MM.1S (cell line): ENCODE data around the gene IFRD1.

ENCODE experiments used
- DNase-seq: peaks from one replicate; pipeline ENCODE4 v3.0.0-alpha.2; 2015
- H2AFZ ChIP-seq: fragments of 300-600 bp; sonication (generic); 2 replicates; pipeline ENCODE4 v1.6.0; 2016; ENCODE audit warnings: antibody characterized with exemption, low read length
- H3F3A ChIP-seq: fragments of 300-600 bp; sonication (generic); 2 replicates; pipeline ENCODE4 v1.6.1; 2016; ENCODE audit warnings: mild to moderate bottlenecking, antibody characterized with exemption, low read length, moderate library complexity, mixed read lengths; ENCODE audit not compliant: insufficient read depth
- H3K27ac ChIP-seq: fragments of 300-600 bp; sonication (generic); 2 replicates; pipeline ENCODE4 v1.5.1; 2016; ENCODE audit warnings: mild to moderate bottlenecking, low read length
- H3K27me3 ChIP-seq: fragments of 300-600 bp; sonication (generic); replicated peaks from 2 replicates; pipeline ENCODE4 v1.6.0; 2016; ENCODE audit warnings: low read length; ENCODE audit not compliant: insufficient read depth
- H3K36me3 ChIP-seq: fragments of 300-600 bp; sonication (generic); replicated peaks from 2 replicates; pipeline ENCODE4 v1.6.1; 2016; ENCODE audit warnings: mild to moderate bottlenecking, low read length, mixed read lengths; ENCODE audit not compliant: insufficient read depth
- H3K4me1 ChIP-seq: fragments of 300-600 bp; sonication (generic); 2 replicates; pipeline ENCODE4 v1.6.1; 2016; ENCODE audit warnings: low read length, mixed read lengths
- H3K4me2 ChIP-seq: fragments of 300-600 bp; sonication (generic); 2 replicates; pipeline ENCODE4 v1.6.0; 2016; ENCODE audit warnings: low read depth, low read length
- H3K4me3 ChIP-seq: fragments of 300-600 bp; sonication (generic); 2 replicates; pipeline ENCODE4 v1.5.1; 2016; ENCODE audit warnings: low read length, mixed read lengths
- H3K79me2 ChIP-seq: fragments of 300-600 bp; sonication (generic); 2 replicates; pipeline ENCODE4 v1.6.1; 2016; ENCODE audit warnings: mixed run types, low read length, mixed read lengths
- H3K9ac ChIP-seq: fragments of 300-600 bp; sonication (generic); 2 replicates; pipeline ENCODE4 v1.6.1; 2016; ENCODE audit warnings: low read length, mixed read lengths
- H3K9me2 ChIP-seq: fragments of 300-600 bp; sonication (generic); replicated peaks from 2 replicates; pipeline ENCODE4 v1.6.1; 2016; ENCODE audit warnings: mild to moderate bottlenecking, low read length, mixed read lengths; ENCODE audit not compliant: insufficient read depth
- H3K9me3 ChIP-seq: fragments of 300-600 bp; sonication (generic); replicated peaks from 2 replicates; pipeline ENCODE4 v1.6.1; 2016; ENCODE audit warnings: mild to moderate bottlenecking, low read length, mixed read lengths; ENCODE audit not compliant: insufficient read depth
- H4K20me1 ChIP-seq: fragments of 300-600 bp; sonication (generic); 2 replicates; pipeline ENCODE4 v1.6.1; 2016; ENCODE audit warnings: mild to moderate bottlenecking, low read length, moderate library complexity, mixed read lengths; ENCODE audit not compliant: insufficient read depth
- CTCF ChIP-seq: fragments of 300-600 bp; sonication (generic); IDR thresholded peaks from 2 replicates; pipeline ENCODE4 v1.5.1; 2016; ENCODE audit warnings: antibody characterized with exemption, low read length, mixed read lengths
- EZH2 ChIP-seq: fragments of 300-600 bp; sonication (generic); optimal IDR thresholded peaks from 2 replicates; pipeline ENCODE3; 2017; ENCODE audit warnings: low read depth, mild to moderate bottlenecking, antibody characterized with exemption, low read length, mixed read lengths
- EZH2phosphoT487 ChIP-seq: fragments of 300-600 bp; sonication (generic); IDR thresholded peaks from 2 replicates; pipeline ENCODE4 v1.6.1; 2018; ENCODE audit warnings: antibody characterized with exemption, low read length

Gene IFRD1

GRCh38 chr7:112497481-112497880 lies 47.2 kb downstream of the IFRD1 start:
- Histone ChIP-seq H3K27me3 (no peaks in the 10 kb centered on the region), H2AFZ (0 out of 2 replicates have a peak overlapping the region, but pooled peaks have one; percentile 6)
- TF ChIP-seq EZH2phosphoT487 (no peak), EZH2 (no peak), CTCF (no peak)

DNA sequence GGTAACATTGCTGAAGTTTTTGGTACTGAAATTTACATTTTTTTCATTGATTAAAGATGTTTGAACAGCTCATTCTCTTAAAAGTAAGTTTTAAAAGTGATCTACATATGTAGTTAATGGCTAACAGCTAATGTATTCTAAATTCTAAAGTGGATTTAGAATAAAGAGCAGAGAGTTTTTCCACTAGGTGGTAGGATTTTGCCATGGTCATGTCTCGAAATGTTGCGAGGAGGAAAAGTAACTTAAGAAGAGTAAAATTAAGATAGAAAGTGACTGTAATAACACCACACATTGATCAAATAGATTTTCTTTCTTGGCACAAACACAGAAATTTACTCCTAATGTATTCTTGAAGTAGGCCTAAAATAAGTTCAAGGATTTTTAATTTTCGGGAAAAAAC lies 50.4 kb downstream of the IFRD1 start:
- Histone ChIP-seq H3K79me2 (no peaks in the 10 kb centered on the region), H4K20me1 (no peaks in the 10 kb centered on the region), H3K4me3 (no peak overlapping the region), H3K9ac (no peak overlapping the region), H3F3A (peaks cover 14% of the 10 kb centered on the region), H3K9me2 (no peaks in the 10 kb centered on the region), H3K27ac (no peak overlapping the region), H3K36me3 (no peaks in the 10 kb centered on the region), H3K27me3 (no peaks in the 10 kb centered on the region), H3K4me2 (no peak overlapping the region), H2AFZ (no peak overlapping the region), H3K4me1 (peaks cover 22% of the 10 kb centered on the region), H3K9me3 (no peaks in the 10 kb centered on the region)
- no peak for DNase-seq
- TF ChIP-seq EZH2phosphoT487 (no peak), EZH2 (no peak), CTCF (no peak)

More at GRCh38 chr7:112497481-112497880, 47.2 kb downstream of the IFRD1 start:
- no peaks in the 10 kb centered on the region for H4K20me1 ChIP-seq
- H3K4me3 ChIP-seq, result no peak overlapping the region
- no peak overlapping the region for H3K9ac ChIP-seq
- DNase-seq, result peak; percentile 72
- no peaks in the 10 kb centered on the region for H3K9me2 ChIP-seq
- H3K9me3 ChIP-seq, result no peaks in the 10 kb centered on the region
- H3K79me2 ChIP-seq, result no peaks in the 10 kb centered on the region
- no peaks in the 10 kb centered on the region for H3K36me3 ChIP-seq
- peak overlapping the region; percentile 42 for H3K4me2 ChIP-seq
- peak overlapping the region; percentile 13; the same call in 1 of the 2 replicates for H3K27ac ChIP-seq
- peaks cover 14% of the 10 kb centered on the region for H3F3A ChIP-seq
- H3K4me1 ChIP-seq, result peaks cover 22% of the 10 kb centered on the region

DNA sequence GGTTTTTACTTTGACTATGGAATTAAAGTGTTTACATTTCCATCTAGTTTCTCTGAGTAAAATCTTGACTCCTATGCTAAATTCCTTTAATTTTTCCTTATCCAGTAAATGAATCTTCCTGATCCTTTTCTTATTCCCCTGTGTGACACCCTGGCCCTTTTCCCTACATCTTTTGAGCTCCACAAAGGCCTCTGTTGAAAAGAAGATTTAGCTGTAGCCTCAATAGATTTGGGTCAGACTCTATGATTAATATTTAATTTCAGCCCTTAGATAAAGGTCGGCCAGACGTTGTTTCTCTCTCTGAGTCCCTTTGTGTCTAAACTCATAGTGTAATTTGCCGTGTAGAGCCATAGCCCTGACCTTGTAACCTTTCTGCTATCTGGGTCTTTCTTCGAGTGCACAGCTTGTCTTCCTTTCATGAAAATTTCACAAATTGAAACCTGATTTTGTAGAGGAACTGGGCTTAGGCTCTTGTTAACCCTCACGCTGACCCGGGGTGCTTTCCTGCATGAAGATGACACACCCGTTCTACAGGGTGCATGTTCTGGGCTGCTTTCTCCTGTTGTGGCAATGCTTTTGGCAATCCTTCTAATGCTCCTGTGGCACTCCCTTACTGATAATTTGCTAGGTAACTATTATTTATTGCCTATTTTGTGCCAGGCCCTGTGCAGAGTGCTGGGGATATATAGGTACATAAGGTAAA lies 51.7 kb downstream of the IFRD1 start:
- H2AFZ ChIP-seq, result no peak overlapping the region
- no peaks in the 10 kb centered on the region for H3K9me3 ChIP-seq
- TF ChIP-seq EZH2phosphoT487 (no peak), EZH2 (no peak), CTCF (no peak)
- no peak overlapping the region for H3K4me2 ChIP-seq
- no peaks in the 10 kb centered on the region for H4K20me1 ChIP-seq
- peaks cover 12% of the 10 kb centered on the region for H3K4me1 ChIP-seq
- H3K36me3 ChIP-seq, result no peaks in the 10 kb centered on the region
- no peak for DNase-seq
- no peak overlapping the region for H3K4me3 ChIP-seq
- no peaks in the 10 kb centered on the region for H3K79me2 ChIP-seq
- H3K27ac ChIP-seq, result no peak overlapping the region
- no peak overlapping the region for H3K9ac ChIP-seq
- peaks cover 11% of the 10 kb centered on the region for H3F3A ChIP-seq
- H3K27me3 ChIP-seq, result no peaks in the 10 kb centered on the region
- H3K9me2 ChIP-seq, result no peaks in the 10 kb centered on the region
